ENCODE data around the gene TOLLIP.

DNA sequence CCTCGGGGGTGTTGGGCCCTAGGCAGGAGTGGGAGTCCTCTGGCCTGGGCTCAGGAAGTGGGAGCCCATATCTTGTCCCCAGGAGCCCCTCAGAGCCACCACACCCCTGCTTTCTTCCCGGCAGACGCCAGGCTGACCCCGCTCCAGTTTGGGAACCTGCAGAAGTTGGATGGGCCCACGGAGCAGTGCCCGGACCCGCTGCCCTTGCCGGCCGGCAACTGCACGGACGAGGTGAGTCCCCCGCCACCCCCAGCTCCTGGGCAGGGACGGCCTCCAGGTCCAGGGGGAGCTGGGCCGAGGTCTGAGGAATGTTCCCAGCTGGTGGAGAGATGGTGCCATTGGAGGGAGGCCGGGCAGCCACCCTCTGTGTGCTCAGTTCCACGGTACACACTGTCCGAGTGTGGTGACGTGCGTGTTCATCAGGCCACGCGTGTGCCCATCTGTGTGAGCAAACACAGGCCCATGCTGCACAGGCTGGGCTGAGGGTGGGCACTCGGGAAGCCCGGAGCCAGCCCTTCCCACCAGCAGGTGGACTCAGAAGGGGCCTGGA is 81.8 kb downstream of the TOLLIP start:
- TF ChIP-seq, protein P1, sequence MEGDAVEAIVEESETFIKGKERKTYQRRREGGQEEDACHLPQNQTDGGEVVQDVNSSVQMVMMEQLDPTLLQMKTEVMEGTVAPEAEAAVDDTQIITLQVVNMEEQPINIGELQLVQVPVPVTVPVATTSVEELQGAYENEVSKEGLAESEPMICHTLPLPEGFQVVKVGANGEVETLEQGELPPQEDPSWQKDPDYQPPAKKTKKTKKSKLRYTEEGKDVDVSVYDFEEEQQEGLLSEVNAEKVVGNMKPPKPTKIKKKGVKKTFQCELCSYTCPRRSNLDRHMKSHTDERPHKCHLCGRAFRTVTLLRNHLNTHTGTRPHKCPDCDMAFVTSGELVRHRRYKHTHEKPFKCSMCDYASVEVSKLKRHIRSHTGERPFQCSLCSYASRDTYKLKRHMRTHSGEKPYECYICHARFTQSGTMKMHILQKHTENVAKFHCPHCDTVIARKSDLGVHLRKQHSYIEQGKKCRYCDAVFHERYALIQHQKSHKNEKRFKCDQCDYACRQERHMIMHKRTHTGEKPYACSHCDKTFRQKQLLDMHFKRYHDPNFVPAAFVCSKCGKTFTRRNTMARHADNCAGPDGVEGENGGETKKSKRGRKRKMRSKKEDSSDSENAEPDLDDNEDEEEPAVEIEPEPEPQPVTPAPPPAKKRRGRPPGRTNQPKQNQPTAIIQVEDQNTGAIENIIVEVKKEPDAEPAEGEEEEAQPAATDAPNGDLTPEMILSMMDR (conservative IDR thresholded peaks at IDR 0.05) = no peak
- no peak for TF ChIP-seq EZH2 (IDR thresholded peaks at IDR 0.05; ENCODE audit: low read depth)
